Upper lobe of right lung (tissue), 1 donor: ENCODE data around the gene PTRHD1. TPM values are rescaled to one million over a fixed set of nuclear protein-coding genes. Genes with fewer than 3 reads are reported as not detected.
"Not testable (repeated sequence)": the region's sequence is repeated elsewhere in the genome, so short reads cannot be mapped to it uniquely, and the experiment has no call there.

Experiments used
- ATAC-seq: fragments of 200-7000 bp; cut with Tn5 transposase; one replicate; pipeline ENCODE4 v1.9.1; 2020; ENCODE audit warnings: mild to moderate bottlenecking, moderate library complexity
- DNase-seq: peaks from one replicate; pipeline ENCODE4 v3.0.0-alpha.2; 2020
- H3K27ac ChIP-seq: fragments of 200-600 bp; one replicate; pipeline ENCODE4 v1.8.0; 2022
- H3K27me3 ChIP-seq: fragments of 200-600 bp; one replicate; pipeline ENCODE4 v1.8.0; 2022; ENCODE audit warnings: mild to moderate bottlenecking
- H3K36me3 ChIP-seq: fragments of 200-600 bp; one replicate; pipeline ENCODE4 v1.8.0; 2022
- H3K4me1 ChIP-seq: fragments of 200-600 bp; one replicate; pipeline ENCODE4 v1.8.0; 2022
- H3K4me3 ChIP-seq: fragments of 200-600 bp; one replicate; pipeline ENCODE4 v1.8.0; 2022; ENCODE audit warnings: mild to moderate bottlenecking
- H3K9me3 ChIP-seq: fragments of 200-600 bp; one replicate; pipeline ENCODE4 v1.8.0; 2022
- CTCF ChIP-seq: fragments of 200-600 bp; IDR thresholded peaks from one replicate; pipeline ENCODE4 v1.8.0; 2022; ENCODE audit warnings: antibody characterized with exemption
- intact Hi-C: fragments of 100-400 bp; cut with DNase I; formaldehyde crosslinking; loops from one replicate; pipeline ENCODE4 v1.11.0; 2022
- total RNA-seq: library from RNA; stranded (reverse); fragmentation: NEBNext Ultra II Directional; extraction: Animal tissue kit (Norgen Biotek cat#: 25700); gene quantifications from one replicate; pipeline ENCODE4 v1.2.1, GENCODE V29; 2021
- donor health status: DM: no; HTN: yes; CAD: no; lungs with severe emphysema.

The PTRHD1 gene
- total RNA-seq, 1 donor from 2014 or later, result 30.7 TPM

DNA sequence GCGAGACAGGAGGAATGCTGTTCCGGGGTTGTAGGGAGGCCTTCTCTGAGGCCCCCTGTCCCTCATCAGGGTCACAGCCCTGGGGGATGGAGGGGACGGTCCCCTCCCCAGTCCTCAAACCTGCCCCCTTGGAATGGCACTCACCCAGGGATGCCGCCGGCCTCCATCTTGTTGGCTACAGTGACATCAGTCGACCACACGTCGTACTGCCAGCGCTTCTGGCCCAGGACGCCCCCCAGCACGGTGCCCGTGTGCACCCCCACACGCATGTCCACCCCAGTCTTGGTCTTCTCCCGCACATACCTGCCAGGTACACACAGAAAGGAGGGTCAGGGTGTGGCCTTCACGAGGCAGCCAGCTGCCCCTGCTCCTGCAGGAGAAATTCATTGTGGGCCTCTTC is 46.5 kb upstream of the PTRHD1 start:
- Histone ChIP-seq H3K27ac (no peak overlapping the region), H3K27me3 (no peaks in the 10 kb centered on the region), H3K4me3 (no peak overlapping the region), H3K9me3 (no peaks in the 10 kb centered on the region), H3K36me3 (peaks cover 9% of the 10 kb centered on the region), H3K4me1 (no peaks in the 10 kb centered on the region)
- intact Hi-C loops, result no loop called here
- DNase-seq (no peak), ATAC-seq (no peak)
- TF ChIP-seq CTCF, result no peak

DNA sequence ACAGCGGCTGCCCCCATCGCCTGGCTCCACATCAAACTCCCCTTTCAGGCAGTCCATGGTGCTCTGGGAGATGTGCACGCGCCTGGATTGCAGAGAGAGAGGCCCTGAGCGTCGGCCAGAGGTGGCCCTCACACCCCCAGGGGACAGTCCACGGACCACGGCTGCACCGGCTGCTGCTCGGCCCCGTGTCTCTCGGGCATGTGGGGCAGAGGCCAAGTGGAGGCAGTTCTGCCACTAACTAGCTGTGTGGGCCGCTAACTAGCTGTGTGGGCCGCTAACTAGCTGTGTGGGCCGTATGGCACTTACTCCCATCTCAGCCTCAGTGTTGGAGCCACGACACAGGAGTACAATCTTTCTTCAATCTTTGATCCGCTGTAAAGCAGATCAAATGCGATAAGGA is 45.4 kb upstream of the PTRHD1 start:
- H3K27ac ChIP-seq, result no peak overlapping the region
- peaks cover 9% of the 10 kb centered on the region for H3K36me3 ChIP-seq
- intact Hi-C loops, result no loop called here
- H3K4me1 ChIP-seq, result no peaks in the 10 kb centered on the region
- no peak for DNase-seq
- ATAC-seq, result no peak
- H3K4me3 ChIP-seq, result no peak overlapping the region
- no peaks in the 10 kb centered on the region for H3K9me3 ChIP-seq
- no peaks in the 10 kb centered on the region for H3K27me3 ChIP-seq
- no peak for TF ChIP-seq CTCF

GRCh38 chr2:24837996-24838513 is 44.9 kb upstream of the PTRHD1 start:
- H3K4me1 ChIP-seq, result no peaks in the 10 kb centered on the region
- no peaks in the 10 kb centered on the region for H3K27me3 ChIP-seq
- H3K4me3 ChIP-seq, result no peak overlapping the region
- no peak for DNase-seq
- ATAC-seq, result no peak
- intact Hi-C loops, result no loop called here
- no peaks in the 10 kb centered on the region for H3K9me3 ChIP-seq
- TF ChIP-seq CTCF, result no peak
- no peak overlapping the region for H3K27ac ChIP-seq
- H3K36me3 ChIP-seq, result peaks cover 9% of the 10 kb centered on the region

GRCh38 chr2:24836706-24837105 is 43.5 kb upstream of the PTRHD1 start:
- no peak for ATAC-seq
- H3K4me3 ChIP-seq, result no peak overlapping the region
- no peaks in the 10 kb centered on the region for H3K9me3 ChIP-seq
- peaks cover 9% of the 10 kb centered on the region for H3K36me3 ChIP-seq
- intact Hi-C loops, result no loop called here
- DNase-seq, result no peak
- H3K4me1 ChIP-seq, result no peaks in the 10 kb centered on the region
- H3K27ac ChIP-seq, result no peak overlapping the region
- no peak for TF ChIP-seq CTCF
- no peaks in the 10 kb centered on the region for H3K27me3 ChIP-seq

DNA sequence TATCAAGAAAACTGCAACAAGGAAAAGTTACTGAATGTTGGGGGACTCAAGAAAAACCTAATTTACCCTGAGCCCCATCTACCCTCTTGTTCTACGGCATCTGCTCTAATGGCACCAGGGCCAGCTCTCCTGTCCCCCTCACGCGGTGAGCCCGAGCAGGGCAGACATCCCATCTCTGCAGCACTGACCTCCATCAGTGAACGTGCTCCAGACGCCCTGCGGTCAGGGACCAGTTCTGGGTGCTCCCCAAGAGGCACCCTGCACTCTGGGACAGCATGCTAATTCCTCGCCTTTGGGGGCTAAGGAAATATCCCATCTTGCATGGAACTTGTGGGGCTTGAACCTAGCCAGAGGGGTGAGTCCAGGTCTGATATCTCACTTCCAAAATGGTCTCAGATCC is 43.0 kb upstream of the PTRHD1 start:
- Histone ChIP-seq H3K27ac (no peak overlapping the region), H3K9me3 (no peaks in the 10 kb centered on the region), H3K36me3 (peaks cover 8% of the 10 kb centered on the region), H3K4me3 (no peak overlapping the region), H3K4me1 (no peaks in the 10 kb centered on the region), H3K27me3 (no peaks in the 10 kb centered on the region)
- ATAC-seq (no peak), DNase-seq (no peak)
- TF ChIP-seq CTCF, result no peak
- intact Hi-C loops, result no loop called here

DNA sequence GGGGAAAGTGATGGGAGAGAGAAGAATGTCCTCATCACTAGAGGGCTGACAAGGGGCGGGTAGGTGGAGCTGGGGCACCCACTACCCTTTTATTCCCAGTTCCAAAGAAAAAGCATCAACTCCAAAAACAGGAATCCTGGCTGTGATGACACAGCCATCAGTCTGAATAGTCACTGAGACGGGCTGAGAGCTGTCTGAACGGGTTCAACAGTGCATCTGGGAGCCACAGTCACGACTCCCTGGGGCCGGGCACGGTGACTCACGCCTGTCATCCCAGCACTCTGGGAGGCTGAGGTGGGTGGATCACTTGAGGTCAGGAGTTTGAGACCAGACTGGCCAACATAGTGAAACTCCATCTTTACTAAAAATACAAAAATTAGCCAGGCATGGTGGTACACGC is 42.2 kb upstream of the PTRHD1 start:
- H3K27ac ChIP-seq, ATAC-seq, intact Hi-C loops, H3K27me3 ChIP-seq, H3K36me3 ChIP-seq, H3K4me3 ChIP-seq, H3K4me1 ChIP-seq, H3K9me3 ChIP-seq, DNase-seq: not testable (repeated sequence)
